Caki2 (cell line): ENCODE results near the gene LIPN. TPM values are rescaled to one million over a fixed set of nuclear protein-coding genes. Genes with fewer than 3 reads are reported as not detected.

ENCODE experiments used
- DNase-seq: peaks from one replicate; pipeline ENCODE4 v3.0.0-alpha.2; 2015; ENCODE audit warnings: low read depth
- in situ Hi-C: cut with HindIII; loops from 2 replicates; pipeline ENCODE4 v1.10.0; 2016; ENCODE audit warnings: low sequenced_read_pairs, low pct_unique_long_range_greater_than_20kb, mixed read lengths
- total RNA-seq: library from RNA; depleted of rRNA; stranded (reverse); fragments of >200 nt; shearing (Covaris generic); gene quantifications from 2 replicates; pipeline ENCODE4 v1.2.3, GENCODE V29; 2014; ENCODE audit warnings: low replicate concordance; rRNA removed

The LIPN gene
- total RNA-seq, 1 experiment from 2014 or later, result not detected

- DNase-seq, result peak; percentile 58
- in situ Hi-C loops, result no loop called here
Measured at GRCh38 chr10:88810196-88810961, 50.6 kb downstream of the LIPN start.

GRCh38 chr10:88813200-88813599 lies 53.4 kb downstream of the LIPN start:
- in situ Hi-C loops, result no loop called here
- DNase-seq, result no peak

- DNase-seq, result no peak
- in situ Hi-C loops, result no loop called here
Measured at GRCh38 chr10:88819290-88819689, 59.5 kb downstream of the LIPN start.

- in situ Hi-C loops, result no loop called here
Measured at GRCh38 chr10:88820748-88821401, 61.1 kb downstream of the LIPN start.

GRCh38 chr10:88826388-88826787 lies 66.6 kb downstream of the LIPN start:
- in situ Hi-C loops, result no loop called here
- DNase-seq, result no peak

More at GRCh38 chr10:88820748-88821401, 61.1 kb downstream of the LIPN start:
- DNase-seq, result no peak

GRCh38 chr10:88827671-88828070 lies 67.9 kb downstream of the LIPN start:
- in situ Hi-C loops, result no loop called here
- no peak for DNase-seq

GRCh38 chr10:88828310-88828709 lies 68.5 kb downstream of the LIPN start:
- no peak for DNase-seq
- in situ Hi-C loops, result no loop called here

Other genes with a start within 250 kb of the LIPN start
- gene RNLS, start 176.7 kb upstream of the LIPN start, total RNA-seq, result 1.5 and 19.1 TPM in 2 replicates
- not detected in 2 replicates for gene LIPJ, start 173.3 kb upstream of the LIPN start, total RNA-seq
- not detected in 2 replicates for gene LIPF, start 95.6 kb upstream of the LIPN start, total RNA-seq
- gene LIPK, start 53.8 kb upstream of the LIPN start, total RNA-seq, result not detected in 2 replicates
- not detected in 2 replicates for gene LIPM, start 42.7 kb downstream of the LIPN start, total RNA-seq
- gene ANKRD22, start 91.8 kb downstream of the LIPN start, total RNA-seq, result not detected in 2 replicates
- 15.6 and 62.4 TPM in 2 replicates for gene STAMBPL1, start 120.2 kb downstream of the LIPN start, total RNA-seq
- 41.7 and 49.7 TPM in 2 replicates for gene ACTA2, start 192.8 kb downstream of the LIPN start, total RNA-seq
- gene FAS, start 230.8 kb downstream of the LIPN start, total RNA-seq, result 47.8 and 63.4 TPM in 2 replicates